ENCODE data around the gene TBRG1. TPM values are rescaled to one million over a fixed set of nuclear protein-coding genes. Genes with fewer than 3 reads are reported as not detected.

Gene TBRG1, protein sequence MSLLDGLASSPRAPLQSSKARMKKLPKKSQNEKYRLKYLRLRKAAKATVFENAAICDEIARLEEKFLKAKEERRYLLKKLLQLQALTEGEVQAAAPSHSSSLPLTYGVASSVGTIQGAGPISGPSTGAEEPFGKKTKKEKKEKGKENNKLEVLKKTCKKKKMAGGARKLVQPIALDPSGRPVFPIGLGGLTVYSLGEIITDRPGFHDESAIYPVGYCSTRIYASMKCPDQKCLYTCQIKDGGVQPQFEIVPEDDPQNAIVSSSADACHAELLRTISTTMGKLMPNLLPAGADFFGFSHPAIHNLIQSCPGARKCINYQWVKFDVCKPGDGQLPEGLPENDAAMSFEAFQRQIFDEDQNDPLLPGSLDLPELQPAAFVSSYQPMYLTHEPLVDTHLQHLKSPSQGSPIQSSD
- total RNA-seq = 10 to 100 TPM; 30.3 to 57.8 TPM

DNA sequence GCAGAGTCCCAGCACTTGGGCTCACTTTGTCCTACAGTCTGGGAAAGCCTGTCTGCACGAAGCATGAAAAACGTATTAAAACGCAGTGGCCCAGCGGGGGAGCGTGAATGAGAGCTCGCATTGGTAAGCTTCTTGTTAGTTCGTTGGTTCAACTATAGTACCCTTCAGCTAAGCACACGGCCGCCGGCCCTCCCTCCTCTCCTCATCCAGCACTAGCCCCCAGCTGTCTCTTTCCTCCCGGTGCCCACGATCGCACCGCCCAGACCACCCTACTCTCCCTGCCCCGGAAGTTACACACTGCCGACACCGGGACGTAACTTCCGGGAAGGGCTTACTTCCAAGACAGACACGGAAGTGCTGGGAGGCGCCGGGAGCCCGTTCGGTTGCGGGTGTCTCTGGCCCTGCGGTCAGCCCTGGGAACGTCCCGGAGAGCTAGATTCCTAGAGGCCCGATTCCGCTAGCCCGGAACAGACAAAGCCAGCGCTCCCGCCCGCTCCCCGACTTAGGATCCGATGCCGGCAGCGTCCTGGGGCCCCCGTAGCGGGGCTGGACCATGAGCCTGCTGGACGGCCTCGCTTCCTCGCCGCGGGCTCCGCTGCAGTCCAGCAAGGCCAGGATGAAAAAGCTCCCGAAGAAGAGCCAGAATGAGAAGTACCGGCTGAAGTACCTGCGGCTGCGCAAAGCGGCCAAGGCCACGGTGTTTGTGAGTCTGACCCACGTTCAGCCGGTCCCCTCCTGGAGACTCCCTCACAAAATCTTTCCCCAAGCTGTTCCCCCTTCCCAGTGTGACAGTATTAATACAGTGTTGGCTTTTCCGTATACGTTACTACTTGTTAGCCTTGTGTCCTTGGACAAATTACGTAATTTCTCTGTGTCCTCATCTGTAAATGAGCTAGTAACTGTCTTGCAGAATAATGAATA lies at the start of gene TBRG1:
Gene TBRG1 (plus strand): TSS at position 334 of the 921 bp plus-strand sequence. CDS start 220 bp downstream, at position 554.
- DNase-seq (ENCODE audit: low spot score) (peak; percentile 73), ATAC-seq (ENCODE audit: insufficient number of reproducible peaks, low FRiP score, low read depth) (peak; percentile 35)
- peak within 1 kb of the TSS; percentile 89 to 96 for H3K27ac ChIP-seq
- peaks cover 12 to 27% of the 10 kb centered on the region in 2 donors for H3K4me1 ChIP-seq (ENCODE audit: control insufficient read depth in 1 of 2, low read depth in 2 of 2)
- TF ChIP-seq, protein P1, sequence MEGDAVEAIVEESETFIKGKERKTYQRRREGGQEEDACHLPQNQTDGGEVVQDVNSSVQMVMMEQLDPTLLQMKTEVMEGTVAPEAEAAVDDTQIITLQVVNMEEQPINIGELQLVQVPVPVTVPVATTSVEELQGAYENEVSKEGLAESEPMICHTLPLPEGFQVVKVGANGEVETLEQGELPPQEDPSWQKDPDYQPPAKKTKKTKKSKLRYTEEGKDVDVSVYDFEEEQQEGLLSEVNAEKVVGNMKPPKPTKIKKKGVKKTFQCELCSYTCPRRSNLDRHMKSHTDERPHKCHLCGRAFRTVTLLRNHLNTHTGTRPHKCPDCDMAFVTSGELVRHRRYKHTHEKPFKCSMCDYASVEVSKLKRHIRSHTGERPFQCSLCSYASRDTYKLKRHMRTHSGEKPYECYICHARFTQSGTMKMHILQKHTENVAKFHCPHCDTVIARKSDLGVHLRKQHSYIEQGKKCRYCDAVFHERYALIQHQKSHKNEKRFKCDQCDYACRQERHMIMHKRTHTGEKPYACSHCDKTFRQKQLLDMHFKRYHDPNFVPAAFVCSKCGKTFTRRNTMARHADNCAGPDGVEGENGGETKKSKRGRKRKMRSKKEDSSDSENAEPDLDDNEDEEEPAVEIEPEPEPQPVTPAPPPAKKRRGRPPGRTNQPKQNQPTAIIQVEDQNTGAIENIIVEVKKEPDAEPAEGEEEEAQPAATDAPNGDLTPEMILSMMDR (IDR thresholded peaks at IDR 0.05) = no peak
- peaks cover 17% of the 10 kb centered on the region for H3K36me3 ChIP-seq
- H3K27me3 ChIP-seq (replicated peaks; ENCODE audit: insufficient read depth) = no peaks in the 10 kb centered on the region
- peak within 1 kb of the TSS; percentile 92 for H3K4me3 ChIP-seq
- H3K9me3 ChIP-seq = no peaks in the 10 kb centered on the region

DNA sequence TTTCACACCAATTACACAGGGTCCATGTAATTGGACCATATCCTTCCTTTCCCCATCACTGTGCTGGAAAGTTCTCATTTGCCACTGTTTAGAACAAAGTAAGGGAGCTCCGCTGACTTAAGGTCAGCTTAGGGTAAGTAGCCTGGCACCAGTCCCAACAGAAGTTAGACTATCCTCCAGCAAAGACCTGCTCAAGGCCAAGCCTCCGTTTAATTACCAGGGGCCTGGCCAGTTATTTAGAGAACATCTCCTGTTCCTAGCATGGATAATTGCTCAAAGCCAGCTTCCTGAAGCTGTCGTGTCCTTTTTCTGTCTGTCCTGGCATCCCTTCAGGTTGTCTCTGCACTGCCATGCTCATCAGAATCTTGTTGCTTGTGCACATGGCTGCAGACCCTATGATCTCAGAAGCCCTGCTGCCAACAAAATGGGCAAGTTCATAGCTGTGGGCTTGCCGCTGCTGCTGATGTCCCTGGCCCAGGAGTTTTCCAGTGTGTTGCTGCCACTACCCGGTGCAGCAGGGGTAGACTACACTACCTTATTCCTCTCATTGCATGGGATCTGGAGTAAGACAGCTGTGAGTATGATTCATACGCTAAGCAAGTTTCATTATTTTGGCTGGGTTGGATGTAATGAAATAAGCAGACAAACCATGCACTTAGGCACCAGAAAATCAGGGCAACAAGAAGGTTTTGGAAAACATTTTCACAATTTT lies 44.8 kb upstream of the TBRG1 start:
- ATAC-seq (ENCODE audit: insufficient number of reproducible peaks, low FRiP score, low read depth) = no peak
- H3K27me3 ChIP-seq (replicated peaks; ENCODE audit: insufficient read depth) = no peaks in the 10 kb centered on the region
- TF ChIP-seq, protein P1 (IDR thresholded peaks at IDR 0.05) = no peak
- DNase-seq (ENCODE audit: low spot score) = no peak
- H3K9me3 ChIP-seq = no peaks in the 10 kb centered on the region
- no peaks in the 10 kb centered on the region for H3K4me1 ChIP-seq (ENCODE audit: control insufficient read depth in 1 of 2, low read depth in 2 of 2)
- H3K27ac ChIP-seq = no peak overlapping the region
- H3K36me3 ChIP-seq = no peaks in the 10 kb centered on the region
- no peak overlapping the region for H3K4me3 ChIP-seq

DNA sequence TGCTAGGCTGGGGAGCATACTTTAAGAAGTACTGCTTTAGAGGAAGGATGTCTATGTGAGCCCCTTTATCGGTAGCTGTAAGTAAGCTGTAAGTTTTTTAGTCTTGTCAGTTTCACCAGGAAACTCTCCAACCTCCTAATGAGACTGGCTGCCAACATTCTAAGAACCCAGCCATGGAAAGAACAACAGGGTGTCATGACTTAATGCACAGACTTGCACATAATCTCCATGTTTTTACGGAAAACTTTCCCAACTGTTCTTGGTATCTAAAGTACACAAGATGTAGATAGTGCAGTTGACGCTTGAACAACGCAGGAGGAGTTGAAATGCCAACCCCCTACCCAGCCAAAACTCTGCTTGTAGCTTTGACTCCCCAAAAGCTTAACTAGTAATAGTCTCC lies 43.9 kb upstream of the TBRG1 start:
- H3K9me3 ChIP-seq = no peaks in the 10 kb centered on the region
- no peaks in the 10 kb centered on the region for H3K4me1 ChIP-seq (ENCODE audit: control insufficient read depth in 1 of 2, low read depth in 2 of 2)
- DNase-seq (ENCODE audit: low spot score) (no peak), ATAC-seq (ENCODE audit: insufficient number of reproducible peaks, low FRiP score, low read depth) (no peak)
- TF ChIP-seq, protein P1 (IDR thresholded peaks at IDR 0.05) = no peak
- no peaks in the 10 kb centered on the region for H3K36me3 ChIP-seq
- H3K27ac ChIP-seq = no peak overlapping the region
- H3K27me3 ChIP-seq (replicated peaks; ENCODE audit: insufficient read depth) = no peaks in the 10 kb centered on the region
- H3K4me3 ChIP-seq = no peak overlapping the region

DNA sequence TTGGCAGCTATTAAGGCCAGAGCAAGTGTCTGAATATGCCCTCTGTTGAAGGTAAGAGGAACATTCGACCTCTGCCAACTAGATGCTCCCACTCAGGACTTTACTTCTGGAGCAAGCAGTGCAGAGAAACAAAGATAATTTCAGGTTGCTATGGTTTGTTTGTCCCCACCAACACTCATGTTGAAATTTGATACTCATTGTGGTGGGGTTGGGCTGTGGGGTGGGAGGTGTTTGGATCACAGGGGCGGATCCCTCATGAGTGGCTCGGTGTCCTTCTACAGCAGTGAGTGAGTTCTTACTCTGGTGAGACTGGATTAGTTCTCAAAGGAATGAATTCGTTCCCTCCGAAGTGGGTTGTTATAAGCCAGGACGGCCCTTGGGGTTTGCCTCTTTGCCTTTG lies 40.8 kb upstream of the TBRG1 start:
- Histone ChIP-seq H3K4me3 (no peak overlapping the region), H3K27me3 (replicated peaks; ENCODE audit: insufficient read depth) (no peaks in the 10 kb centered on the region), H3K36me3 (no peaks in the 10 kb centered on the region), H3K4me1 (ENCODE audit: control insufficient read depth in 1 of 2, low read depth in 2 of 2) (no peaks in the 10 kb centered on the region), H3K27ac (no peak overlapping the region), H3K9me3 (no peaks in the 10 kb centered on the region)
- DNase-seq (ENCODE audit: low spot score) = no peak
- ATAC-seq (ENCODE audit: insufficient number of reproducible peaks, low FRiP score, low read depth) = no peak
- TF ChIP-seq, protein P1 (IDR thresholded peaks at IDR 0.05) = no peak

Measured in thoracic aorta (tissue), 2 donors.